ENCODE results near the gene NXT1. TPM values are rescaled to one million over a fixed set of nuclear protein-coding genes. Genes with fewer than 3 reads are reported as not detected.

Gene NXT1
- total RNA-seq, 4 donors from 2014 or later, result 19.4 to 50.5 (median 26.2) TPM

DNA sequence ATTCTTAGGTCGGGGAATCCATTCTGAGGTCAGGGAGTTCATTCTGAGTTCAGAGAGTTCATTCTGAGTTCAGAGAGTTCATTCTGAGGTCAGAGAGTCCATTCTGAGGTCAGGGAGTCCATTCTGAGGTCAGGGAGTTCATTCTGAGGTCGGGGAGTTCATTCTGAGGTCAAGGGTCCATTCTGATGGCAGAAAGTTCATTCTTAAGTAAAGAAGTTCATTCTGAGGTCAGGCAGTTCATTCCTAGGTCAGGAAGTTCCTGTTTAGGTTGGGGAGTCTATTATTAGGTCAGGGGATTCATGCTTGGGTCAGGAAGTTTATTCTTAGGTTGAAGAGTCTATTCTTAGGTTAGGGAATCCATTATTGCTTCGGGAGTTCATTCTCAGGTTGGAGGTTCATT lies 16.5 kb upstream of the NXT1 start:
- TF ChIP-seq POLR2A (IDR thresholded peaks at IDR 0.05), result no peak
- TF ChIP-seq, protein P1, sequence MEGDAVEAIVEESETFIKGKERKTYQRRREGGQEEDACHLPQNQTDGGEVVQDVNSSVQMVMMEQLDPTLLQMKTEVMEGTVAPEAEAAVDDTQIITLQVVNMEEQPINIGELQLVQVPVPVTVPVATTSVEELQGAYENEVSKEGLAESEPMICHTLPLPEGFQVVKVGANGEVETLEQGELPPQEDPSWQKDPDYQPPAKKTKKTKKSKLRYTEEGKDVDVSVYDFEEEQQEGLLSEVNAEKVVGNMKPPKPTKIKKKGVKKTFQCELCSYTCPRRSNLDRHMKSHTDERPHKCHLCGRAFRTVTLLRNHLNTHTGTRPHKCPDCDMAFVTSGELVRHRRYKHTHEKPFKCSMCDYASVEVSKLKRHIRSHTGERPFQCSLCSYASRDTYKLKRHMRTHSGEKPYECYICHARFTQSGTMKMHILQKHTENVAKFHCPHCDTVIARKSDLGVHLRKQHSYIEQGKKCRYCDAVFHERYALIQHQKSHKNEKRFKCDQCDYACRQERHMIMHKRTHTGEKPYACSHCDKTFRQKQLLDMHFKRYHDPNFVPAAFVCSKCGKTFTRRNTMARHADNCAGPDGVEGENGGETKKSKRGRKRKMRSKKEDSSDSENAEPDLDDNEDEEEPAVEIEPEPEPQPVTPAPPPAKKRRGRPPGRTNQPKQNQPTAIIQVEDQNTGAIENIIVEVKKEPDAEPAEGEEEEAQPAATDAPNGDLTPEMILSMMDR (IDR thresholded peaks at IDR 0.05), result no peak
- TF ChIP-seq EP300 (IDR thresholded peaks at IDR 0.05), result no peak
- no peaks in the 10 kb centered on the region for H3K9me3 ChIP-seq
- no peaks in the 10 kb centered on the region for H3K36me3 ChIP-seq
- no peak overlapping the region for H3K27ac ChIP-seq
- peaks cover 0 to 5% (median 0%) of the 10 kb centered on the region in 4 donors for H3K4me1 ChIP-seq
- H3K27me3 ChIP-seq, result no peaks in the 10 kb centered on the region
- no peak overlapping the region for H3K4me3 ChIP-seq
- 58 to 61% methylated on average over 3 of the region's 3 CpGs for WGBS, 2 donors
- DNase-seq (ENCODE audit: low spot score in 2 of 2), result no peak

DNA sequence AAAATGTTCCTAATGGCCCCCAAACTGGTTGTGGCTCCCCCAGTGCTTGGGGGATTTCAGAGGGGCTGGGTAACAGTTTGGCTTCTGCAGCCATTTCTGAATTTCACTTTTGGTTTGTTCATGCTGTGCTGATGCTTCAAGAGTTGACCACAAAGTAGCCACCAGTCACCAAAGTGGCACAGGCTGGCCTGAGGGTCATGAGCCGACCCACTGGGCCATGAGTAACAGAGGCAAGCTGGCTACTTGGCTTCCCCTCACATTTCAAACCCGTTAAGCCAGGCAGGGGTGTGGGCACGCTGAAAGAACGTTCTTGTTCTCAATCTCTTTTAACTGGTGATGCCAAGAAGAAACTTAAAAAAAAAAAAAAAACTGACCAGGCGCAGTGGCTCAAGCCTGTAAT lies 15.1 kb upstream of the NXT1 start:
- TF ChIP-seq, protein P1 (IDR thresholded peaks at IDR 0.05), result no peak
- TF ChIP-seq POLR2A (IDR thresholded peaks at IDR 0.05) (no peak), EP300 (IDR thresholded peaks at IDR 0.05) (no peak)
- Histone ChIP-seq H3K4me1 (peaks cover 0 to 9% (median 0%) of the 10 kb centered on the region in 4 donors), H3K9me3 (no peaks in the 10 kb centered on the region), H3K27ac (no peak overlapping the region), H3K27me3 (no peaks in the 10 kb centered on the region), H3K36me3 (no peaks in the 10 kb centered on the region), H3K4me3 (no peak overlapping the region)
- DNase-seq (ENCODE audit: low spot score in 2 of 2), result no peak
- 70 to 78% methylated on average over 5 of the region's 5 CpGs for WGBS, 2 donors

DNA sequence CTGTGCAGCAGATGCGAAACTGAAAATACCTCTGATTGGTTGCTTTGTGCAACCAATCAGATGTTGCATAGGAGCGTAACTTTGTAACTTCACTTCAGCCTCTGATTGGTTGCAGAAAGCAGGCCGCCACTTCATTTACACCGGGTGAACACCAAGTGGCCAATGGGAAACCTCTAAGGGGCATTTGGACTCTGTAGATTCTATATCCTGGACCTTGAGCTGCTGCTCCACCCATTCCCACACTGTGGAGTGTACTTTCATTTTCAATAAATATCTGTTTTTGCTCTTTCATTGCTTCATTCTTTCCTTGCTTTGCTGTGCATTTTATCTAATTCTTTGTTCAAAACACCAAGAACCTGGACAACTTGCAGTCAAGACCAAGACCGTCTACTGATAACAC lies 14.1 kb upstream of the NXT1 start:
- H3K9me3 ChIP-seq, result no peaks in the 10 kb centered on the region
- no peaks in the 10 kb centered on the region for H3K27me3 ChIP-seq
- no peak overlapping the region for H3K4me3 ChIP-seq
- no peak overlapping the region for H3K27ac ChIP-seq
- H3K4me1 ChIP-seq, result peaks cover 0 to 9% (median 0%) of the 10 kb centered on the region in 4 donors
- TF ChIP-seq EP300 (IDR thresholded peaks at IDR 0.05), result no peak
- no peak for TF ChIP-seq POLR2A (IDR thresholded peaks at IDR 0.05)
- TF ChIP-seq, protein P1 (IDR thresholded peaks at IDR 0.05), result no peak
- WGBS, 2 donors, result 89 to 90% methylated on average over 5 of the region's 5 CpGs
- H3K36me3 ChIP-seq, result no peaks in the 10 kb centered on the region
- no peak for DNase-seq (ENCODE audit: low spot score in 2 of 2)

DNA sequence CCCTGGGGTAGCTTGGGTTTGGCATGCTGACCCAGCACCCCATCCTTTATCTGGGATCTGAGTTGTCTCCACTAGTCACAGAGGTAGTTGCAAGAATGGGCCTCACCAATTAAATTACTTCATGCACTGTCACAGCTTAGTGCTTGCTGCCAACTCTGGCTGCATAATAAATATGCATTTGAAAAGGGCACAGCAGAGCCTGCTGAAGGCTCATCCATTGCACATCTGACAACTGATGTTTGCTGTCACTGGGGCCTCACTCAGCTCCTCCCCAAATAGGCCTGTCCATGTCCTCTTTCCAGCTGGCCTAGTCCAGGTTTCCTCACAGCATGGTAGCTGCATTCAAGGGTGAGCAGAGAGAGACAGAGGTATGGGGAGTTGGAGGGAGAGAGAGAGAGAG lies 13.3 kb upstream of the NXT1 start:
- no peaks in the 10 kb centered on the region for H3K9me3 ChIP-seq
- H3K4me3 ChIP-seq, result no peak overlapping the region
- no peaks in the 10 kb centered on the region for H3K36me3 ChIP-seq

DNA sequence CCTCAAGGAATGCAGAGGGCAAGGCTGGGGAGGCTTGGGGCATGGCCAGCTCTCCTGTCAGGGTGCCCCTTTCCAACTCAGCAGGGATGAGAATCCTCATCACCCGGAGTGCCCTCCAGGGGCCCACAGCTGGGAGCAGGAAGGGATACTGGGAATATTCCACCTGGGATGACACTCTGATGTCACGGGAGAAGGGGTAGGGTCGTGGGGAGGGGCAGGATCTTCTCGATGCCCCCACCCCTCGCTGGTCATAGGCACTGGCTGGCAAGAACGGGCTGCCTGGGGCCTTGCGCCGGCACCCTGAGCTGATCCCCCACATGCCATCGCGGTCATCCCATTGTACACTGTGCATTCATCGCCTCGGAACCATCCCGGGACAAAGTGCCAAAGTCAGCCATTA lies 10.6 kb upstream of the NXT1 start:
- 67 to 70% methylated on average over 11 to 13 of the region's 13 CpGs for WGBS, 2 donors
- TF ChIP-seq POLR2A (IDR thresholded peaks at IDR 0.05) (no peak), EP300 (IDR thresholded peaks at IDR 0.05) (no peak)
- TF ChIP-seq, protein P1 (IDR thresholded peaks at IDR 0.05), result no peak
- Histone ChIP-seq H3K4me3 (no peak overlapping the region), H3K9me3 (no peaks in the 10 kb centered on the region), H3K4me1 (peaks cover 0 to 9% (median 0%) of the 10 kb centered on the region in 4 donors), H3K27me3 (no peaks in the 10 kb centered on the region), H3K36me3 (no peaks in the 10 kb centered on the region), H3K27ac (no peak overlapping the region)
- no peak for DNase-seq (ENCODE audit: low spot score in 2 of 2)

More for the DNA sequence above, 13.3 kb upstream of the NXT1 start:
- no peak for DNase-seq (ENCODE audit: low spot score in 2 of 2)
- no peak overlapping the region for H3K27ac ChIP-seq
- no peak for TF ChIP-seq EP300 (IDR thresholded peaks at IDR 0.05)
- TF ChIP-seq, protein P1 (IDR thresholded peaks at IDR 0.05), result no peak
- TF ChIP-seq POLR2A (IDR thresholded peaks at IDR 0.05), result no peak
- peaks cover 0 to 9% (median 0%) of the 10 kb centered on the region in 4 donors for H3K4me1 ChIP-seq
- H3K27me3 ChIP-seq, result no peaks in the 10 kb centered on the region
